Heart left ventricle (tissue), 16 donors: ENCODE results near the gene FBXO4. TPM values are rescaled to one million over a fixed set of nuclear protein-coding genes. Genes with fewer than 3 reads are reported as not detected.

Experiments
- ATAC-seq, 4 donors: fragments of 200-7000 bp; cut with Tn5 transposase; one replicate each; pipeline ENCODE4 v1.9.1; 2020 to 2022; ENCODE audit warnings: moderate library complexity in 4 of 4, mild to moderate bottlenecking in 3 of 4, moderate number of reproducible peaks in 1 of 4
- DNase-seq, 5 donors: peaks; one replicate each; pipeline ENCODE4 v3.0.0-alpha.2; 2020
- H3K27ac ChIP-seq, 12 donors: fragments of 200-600 bp; sonication (generic) in 4 of 12; one replicate each; pipeline versions ENCODE4 v1.5.0 to v1.8.0; 2016 to 2022; ENCODE audit warnings: mild to moderate bottlenecking in 2 of 12
- H3K27me3 ChIP-seq, 9 donors: fragments of 200-600 bp; sonication (generic) in 2 of 9; one replicate each; pipeline versions ENCODE4 v1.5.1 to v1.8.0; 2016 to 2022; ENCODE audit warnings: mild to moderate bottlenecking in 3 of 9
- H3K36me3 ChIP-seq, 9 donors: fragments of 200-600 bp; sonication (generic) in 2 of 9; one replicate each; pipeline versions ENCODE4 v1.5.0 to v1.8.0; 2018 to 2022; ENCODE audit warnings: mild to moderate bottlenecking in 2 of 9
- H3K4me1 ChIP-seq, 12 donors: fragments of 200-600 bp; sonication (generic) in 4 of 12; one replicate each; pipeline versions ENCODE4 v1.5.0 to v1.8.0; 2016 to 2022; ENCODE audit warnings: mild to moderate bottlenecking in 3 of 12
- H3K4me3 ChIP-seq, 12 donors: fragments of 200-600 bp; sonication (generic) in 4 of 12; one replicate each; pipeline versions ENCODE4 v1.5.0 to v1.8.0; 2017 to 2022; ENCODE audit warnings: mild to moderate bottlenecking in 9 of 12, moderate library complexity in 4 of 12
- H3K9me3 ChIP-seq, 12 donors: fragments of 200-600 bp; sonication (generic) in 4 of 12; one replicate each; pipeline versions ENCODE4 v1.5.0 to v1.8.0; 2016 to 2022; ENCODE audit warnings: mild to moderate bottlenecking in 1 of 12
- POLR2A ChIP-seq, 2 donors: fragments of 450-650 bp; IDR thresholded peaks; one replicate each; pipeline ENCODE4 v1.6.1; 2017; ENCODE audit warnings: antibody characterized with exemption in 2 of 2, mild to moderate bottlenecking in 2 of 2, moderate library complexity in 2 of 2
- WGBS, 4 donors: extraction: QIAGEN DNeasy Blood & Tissue Kit in 2 of 4; methylation state at CpG; one replicate each; pipeline versions ENCODE4 v1.1.5 to v1.1.7; 2013 to 2018; 5-methylcytosine and 5-hydroxymethylcytosine counted together
- intact Hi-C, 10 donors: fragments of 100-400 bp; cut with DNase I; formaldehyde crosslinking; loops; one replicate each; pipeline versions ENCODE4 v1.11.1 to v1.14.2; 2022
- polyA plus RNA-seq, 2 donors: library from polyadenylated mRNA; stranded (reverse); fragments of 200-250 nt; gene quantifications; one replicate each; pipeline ENCODE4 v1.2.3, GENCODE V29; 2013
- total RNA-seq, 9 donors: library from RNA; depleted of rRNA in 2 of 9; stranded (reverse); fragments of >200 nt in 2 of 9; fragmentation: NEBNext Ultra II Directional in 3 of 9; extraction: Animal tissue kit (Norgen Biotek cat#: 25700) in 3 of 9; gene quantifications; one replicate each; pipeline versions ENCODE4 v1.1.0 to v1.2.4, GENCODE V29; 2016 to 2023
- TF ChIP-seq, protein P1 (sequence below), 12 donors: fragments of 200-600 bp; sonication (generic) in 4 of 12; IDR thresholded peaks; one replicate each; pipeline versions ENCODE4 v1.5.0 to v1.8.0; 2018 to 2022; ENCODE audit warnings: antibody characterized with exemption in 12 of 12, mild to moderate bottlenecking in 5 of 12
- donor health status: ischemic (EF 13 %, LVEDD 7.1; RV severe dilation, severe dysfunction).
- donor health status: healthy with polysubstance abuse.
- donor health status: DM: no; HTN: yes; CAD: no.
- donor health status: DM: no; HTN: no; CAD: no.
- donor health status: ischemic (EF 25% LVEDD 6.9; RV normal size, moderate dysfunction).
- donor health status: ischemic (EF 25% LVEDD 5.7; RV mildly dilated, moderate dysfunction).
- donor health status: healthy.
- donor health status: DM: yes; HTN: yes; CAD: no.
- donor health status: ischemic (EF 35%, LVEDD 5.7; RV mildly dilated, moderate dysfunction).
- donor health status: nonischemic (EF 11% LVEDD 7.7; RV severe dilation, severe dysfunction).
- donor health status: DM: yes; HTN: yes; CAD: no.
- donor health status: PGD.
- donor health status: ischemic (EF 29% LVEDD 5.4; RV normal size, mild dysfunction).
- donor health status: nonischemic (EF 23%, LVEDD 6.1; RV moderate dilation, normal function).

FBXO4 gene
- total and polyA plus RNA-seq, 11 donors: 2.4 to 8.1 (median 3.4) TPM

DNA sequence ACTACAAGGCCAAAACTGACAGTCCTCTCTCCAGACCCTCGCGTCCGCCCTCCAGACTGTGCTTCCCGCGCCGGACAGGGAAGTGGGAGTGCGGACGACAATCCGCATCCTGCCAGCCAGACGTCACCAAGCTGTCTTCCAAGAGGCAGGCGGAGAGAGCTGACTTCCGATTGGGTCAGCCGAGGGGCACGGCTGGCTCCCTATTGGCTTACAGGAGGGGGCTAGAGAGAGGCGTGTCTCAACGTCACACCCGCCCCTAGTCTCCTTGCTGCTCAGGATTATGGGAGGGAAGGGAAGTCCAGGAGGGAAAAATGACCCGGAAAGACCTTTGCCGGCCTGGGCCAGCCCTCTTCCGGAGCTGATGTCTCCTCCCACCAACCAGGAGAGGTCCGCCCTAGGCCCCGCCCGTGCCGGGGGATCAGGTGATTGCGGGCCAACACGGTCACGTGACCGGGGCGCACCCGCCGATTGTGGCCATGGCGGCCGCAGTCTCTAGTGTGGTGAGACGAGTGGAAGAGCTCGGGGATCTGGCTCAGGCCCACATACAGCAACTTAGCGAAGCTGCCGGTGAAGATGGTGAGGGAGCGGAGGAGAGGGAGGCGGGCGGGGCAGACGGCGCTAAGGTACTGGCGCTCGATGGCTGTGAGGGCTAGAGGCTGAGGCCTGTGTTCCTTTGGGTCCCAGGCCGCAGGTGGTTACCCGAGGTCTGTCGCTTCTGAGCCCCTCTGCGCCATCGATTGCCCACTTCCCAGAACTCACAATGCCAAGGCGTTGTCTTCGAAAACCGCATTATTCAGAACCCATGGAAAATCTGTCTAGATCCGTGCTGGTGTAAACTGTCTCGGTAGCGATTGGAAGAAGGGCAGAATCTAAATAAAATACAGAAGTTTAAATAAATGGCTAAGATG, 20.9 kb upstream of the FBXO4 start, which contains the start of gene RIMOC1:
TSS of gene RIMOC1 (plus strand) at position 453 of the 908 bp plus-strand sequence. CDS start at position 477, 24 bp downstream.
- peak; percentile 99 for DNase-seq
- no peaks in the 10 kb centered on the region for H3K27me3 ChIP-seq
- peak within 1 kb of the TSS; percentile 45 to 90 (median 77) for H3K4me3 ChIP-seq
- 0 to 1% (median 0%) methylated on average over 32 to 55 of the region's 55 CpGs for WGBS, 4 donors
- intact Hi-C loops: loop anchor here in 7 of 10 donors (1.0 to 2.0 kb wide), 6 partner anchors 20 to 35 kb away; partner anchors contain the start of genes FBXO4 (in 4 of the 7) and OXCT1 (in 3 of the 7)
- TF ChIP-seq POLR2A (IDR thresholded peaks at IDR 0.05): peak in 1 of 2 donors; percentile 63
- TF ChIP-seq, protein P1, sequence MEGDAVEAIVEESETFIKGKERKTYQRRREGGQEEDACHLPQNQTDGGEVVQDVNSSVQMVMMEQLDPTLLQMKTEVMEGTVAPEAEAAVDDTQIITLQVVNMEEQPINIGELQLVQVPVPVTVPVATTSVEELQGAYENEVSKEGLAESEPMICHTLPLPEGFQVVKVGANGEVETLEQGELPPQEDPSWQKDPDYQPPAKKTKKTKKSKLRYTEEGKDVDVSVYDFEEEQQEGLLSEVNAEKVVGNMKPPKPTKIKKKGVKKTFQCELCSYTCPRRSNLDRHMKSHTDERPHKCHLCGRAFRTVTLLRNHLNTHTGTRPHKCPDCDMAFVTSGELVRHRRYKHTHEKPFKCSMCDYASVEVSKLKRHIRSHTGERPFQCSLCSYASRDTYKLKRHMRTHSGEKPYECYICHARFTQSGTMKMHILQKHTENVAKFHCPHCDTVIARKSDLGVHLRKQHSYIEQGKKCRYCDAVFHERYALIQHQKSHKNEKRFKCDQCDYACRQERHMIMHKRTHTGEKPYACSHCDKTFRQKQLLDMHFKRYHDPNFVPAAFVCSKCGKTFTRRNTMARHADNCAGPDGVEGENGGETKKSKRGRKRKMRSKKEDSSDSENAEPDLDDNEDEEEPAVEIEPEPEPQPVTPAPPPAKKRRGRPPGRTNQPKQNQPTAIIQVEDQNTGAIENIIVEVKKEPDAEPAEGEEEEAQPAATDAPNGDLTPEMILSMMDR (IDR thresholded peaks at IDR 0.05): no peak
- H3K36me3 ChIP-seq: peaks cover 0 to 30% (median 17%) of the 10 kb centered on the region in 9 donors
- peak within 1 kb of the TSS; percentile 76 to 92 (median 88) for H3K27ac ChIP-seq
- H3K9me3 ChIP-seq: no peaks in the 10 kb centered on the region
- H3K4me1 ChIP-seq: peaks cover 3 to 47% (median 26%) of the 10 kb centered on the region in 12 donors
- ATAC-seq: peak; percentile 99

DNA sequence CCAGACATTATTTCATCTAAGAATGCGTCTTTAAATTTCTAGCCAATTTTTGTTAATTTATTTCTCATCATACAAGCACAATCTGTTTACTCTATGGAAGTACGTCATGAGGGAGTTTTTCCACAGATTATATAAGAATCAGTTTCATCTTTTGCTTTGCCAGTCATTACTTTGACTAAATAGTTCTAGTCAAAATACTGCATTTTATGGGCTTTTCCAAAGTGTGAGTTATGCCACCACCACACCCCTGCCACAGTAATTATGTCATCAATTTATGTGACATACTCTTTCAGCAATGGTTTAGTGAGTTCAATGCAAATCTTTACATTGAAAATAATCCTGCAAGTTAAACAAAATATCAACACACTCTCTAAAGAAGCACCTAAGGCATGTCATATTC, 18.9 kb upstream of the FBXO4 start:
- WGBS, 4 donors: 84 to 89% (median 86%) methylated on average over 2 of the region's 2 CpGs
- peaks cover 3 to 55% (median 26%) of the 10 kb centered on the region in 12 donors for H3K4me1 ChIP-seq
- H3K9me3 ChIP-seq: no peaks in the 10 kb centered on the region
- TF ChIP-seq POLR2A (IDR thresholded peaks at IDR 0.05): no peak
- TF ChIP-seq, protein P1 (IDR thresholded peaks at IDR 0.05): no peak
- intact Hi-C loops: loop anchor here in 3 of 10 donors (5.0 kb wide), 2 partner anchors 34 to 39 kb away; partner anchors contain the start of gene OXCT1 (in 2 of the 3)
- H3K36me3 ChIP-seq: peaks cover 0 to 50% (median 37%) of the 10 kb centered on the region in 9 donors
- H3K4me3 ChIP-seq: no peak overlapping the region
- DNase-seq: no peak
- no peak for ATAC-seq
- H3K27me3 ChIP-seq: no peaks in the 10 kb centered on the region
- H3K27ac ChIP-seq: peak overlapping the region in 2 of 12 donors; percentile 81 to 90

DNA sequence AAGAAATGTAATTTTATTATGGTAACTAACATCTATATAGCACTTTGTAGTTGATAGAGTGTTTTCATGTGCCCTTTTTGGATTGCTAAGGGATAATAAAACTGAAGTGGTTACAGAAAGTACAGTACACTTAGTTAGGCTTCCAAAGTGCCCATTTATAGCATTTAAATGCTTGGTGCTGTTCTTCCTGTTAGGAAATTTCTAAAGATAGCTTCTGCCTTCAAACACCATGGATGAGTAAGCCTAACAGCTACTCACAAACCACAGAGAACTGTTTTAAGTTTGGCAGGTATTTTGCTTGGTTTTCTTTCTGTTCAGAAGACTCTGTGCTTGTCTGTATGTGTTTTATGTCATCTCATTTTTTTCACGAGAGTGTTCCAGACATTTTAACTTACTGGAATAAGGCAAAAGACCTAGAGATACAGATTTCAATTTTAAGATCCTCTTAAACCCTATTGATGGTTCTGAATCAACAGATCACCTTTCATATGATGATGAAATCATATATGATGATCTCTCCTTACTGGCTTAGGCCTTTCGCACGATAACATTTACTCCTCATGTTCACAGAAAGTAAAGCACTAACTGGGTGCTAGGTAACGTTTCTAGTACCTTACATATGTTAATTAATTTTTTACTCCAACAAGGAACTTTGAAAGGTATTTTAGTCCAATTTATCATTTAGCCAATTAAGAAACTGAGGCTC, 16.6 kb upstream of the FBXO4 start:
- no peak for DNase-seq
- peak; percentile 8 to 37 (median 19) for ATAC-seq
- intact Hi-C loops: loop anchor here in 3 of 10 donors (5.0 kb wide), 2 partner anchors 36 to 41 kb away; partner anchors contain the start of gene OXCT1 (in 2 of the 3)
- H3K36me3 ChIP-seq: peaks cover 0 to 73% (median 61%) of the 10 kb centered on the region in 9 donors
- WGBS, 4 donors: 67 to 77% (median 72%) methylated on average over 4 of the region's 4 CpGs
- peaks cover 3 to 50% (median 24%) of the 10 kb centered on the region in 12 donors for H3K4me1 ChIP-seq
- no peaks in the 10 kb centered on the region for H3K9me3 ChIP-seq
- TF ChIP-seq POLR2A (IDR thresholded peaks at IDR 0.05): no peak
- TF ChIP-seq, protein P1 (IDR thresholded peaks at IDR 0.05): no peak
- peak overlapping the region; percentile 6 to 90 (median 81) for H3K27ac ChIP-seq
- no peaks in the 10 kb centered on the region for H3K27me3 ChIP-seq
- no peak overlapping the region for H3K4me3 ChIP-seq
